Right renal cortex interstitium (tissue), 3 donors: Measurements from ENCODE around the gene STAC2. TPM values are rescaled to one million over a fixed set of nuclear protein-coding genes. Genes with fewer than 3 reads are reported as not detected.
A peak's percentile ranks its signal among the peaks of the same experiment; 100 is the strongest.

Experiments used
- DNase-seq, 3 donors: peaks; one replicate each; pipeline ENCODE4 v3.0.0-alpha.2; 2013; ENCODE audit warnings: low read depth in 3 of 3, low spot score in 2 of 3
- polyA plus RNA-seq, 3 donors: library from polyadenylated mRNA; unstranded; fragments of 120-200 nt; gene quantifications; one replicate each; pipeline ENCODE4 v1.2.1, GENCODE V29; 2013; ENCODE audit not compliant: insufficient read length in 3 of 3

The STAC2 gene
- polyA plus RNA-seq, 3 donors = 3.5 to 3.7 (median 3.7) TPM

GRCh38 chr17:39235555-39236449 is 10.1 kb upstream of the STAC2 start:
- no peak for DNase-seq

- no peak for DNase-seq
Measured at GRCh38 chr17:39231591-39232551, 6.1 kb upstream of the STAC2 start.

GRCh38 chr17:39231091-39231561 is 5.4 kb upstream of the STAC2 start:
- no peak for DNase-seq

GRCh38 chr17:39230361-39230760 is 4.6 kb upstream of the STAC2 start:
- DNase-seq = no peak

- no peak for DNase-seq
Measured at GRCh38 chr17:39229274-39229913, 3.6 kb upstream of the STAC2 start.

- DNase-seq = no peak
Measured at GRCh38 chr17:39227364-39227919, 1.7 kb upstream of the STAC2 start.

GRCh38 chr17:39225959-39226683 is 376 bp upstream of the STAC2 start:
- DNase-seq = peak in 2 of 3 donors; percentile 72 to 83

- DNase-seq = no peak
Measured at GRCh38 chr17:39224778-39225307, 902 bp downstream of the STAC2 start.

- no peak for DNase-seq
Measured at GRCh38 chr17:39223907-39224777, 1.6 kb downstream of the STAC2 start.

GRCh38 chr17:39222866-39223834 is 2.6 kb downstream of the STAC2 start:
- DNase-seq = no peak

GRCh38 chr17:39222151-39222550 is 3.6 kb downstream of the STAC2 start:
- DNase-seq = no peak

- DNase-seq = no peak
Measured at GRCh38 chr17:39221572-39221971, 4.2 kb downstream of the STAC2 start.

- DNase-seq = no peak
Measured at GRCh38 chr17:39219647-39220154, 6.0 kb downstream of the STAC2 start.

GRCh38 chr17:39218906-39219305 is 6.8 kb downstream of the STAC2 start:
- no peak for DNase-seq

- no peak for DNase-seq
Measured at GRCh38 chr17:39217734-39218369, 7.9 kb downstream of the STAC2 start.

- DNase-seq = no peak
Measured at GRCh38 chr17:39213852-39214251, 11.9 kb downstream of the STAC2 start.
